CD4-positive, alpha-beta T cell treated with Interleukin-12 subunit alpha and Interleukin-12 subunit beta, for 1 hour (primary cell): Measurements from ENCODE around the gene BMERB1.
"Not testable (repeated sequence)": the region's sequence is repeated elsewhere in the genome, so short reads cannot be mapped to it uniquely, and the experiment has no call there.

Source experiments
- DNase-seq: peaks from one replicate; pipeline ENCODE4 v3.0.0-alpha.2; 2020

The BMERB1 gene

GRCh38 chr16:15466131-15466530 lies 31.7 kb downstream of the BMERB1 start:
- no peak for DNase-seq

- no peak for DNase-seq
Observed at GRCh38 chr16:15466886-15467781, 32.7 kb downstream of the BMERB1 start.

- not testable (repeated sequence) for DNase-seq
Observed at GRCh38 chr16:15476971-15477370, 42.6 kb downstream of the BMERB1 start.

GRCh38 chr16:15477802-15478201 lies 43.4 kb downstream of the BMERB1 start:
- DNase-seq, result no peak

- DNase-seq, result no peak
Observed at GRCh38 chr16:15482068-15482747, 47.8 kb downstream of the BMERB1 start.

- DNase-seq, result no peak
Observed at GRCh38 chr16:15482748-15483298, 48.4 kb downstream of the BMERB1 start.

GRCh38 chr16:15483857-15484256 lies 49.5 kb downstream of the BMERB1 start:
- no peak for DNase-seq

- no peak for DNase-seq
Observed at GRCh38 chr16:15484662-15485061, 50.3 kb downstream of the BMERB1 start.

GRCh38 chr16:15485175-15485574 lies 50.8 kb downstream of the BMERB1 start:
- no peak for DNase-seq

- DNase-seq, result no peak
Observed at GRCh38 chr16:15486661-15487060, 52.3 kb downstream of the BMERB1 start.

- DNase-seq, result no peak
Observed at GRCh38 chr16:15487336-15488284, 53.2 kb downstream of the BMERB1 start.

GRCh38 chr16:15489016-15489415 lies 54.6 kb downstream of the BMERB1 start:
- no peak for DNase-seq

- no peak for DNase-seq
Observed at GRCh38 chr16:15490123-15490711, 55.8 kb downstream of the BMERB1 start.

- no peak for DNase-seq
Observed at GRCh38 chr16:15491411-15491810, 57.0 kb downstream of the BMERB1 start.

- no peak for DNase-seq
Observed at GRCh38 chr16:15492091-15492740, 57.8 kb downstream of the BMERB1 start.

GRCh38 chr16:15493466-15494180 lies 59.2 kb downstream of the BMERB1 start:
- no peak for DNase-seq

GRCh38 chr16:15494236-15494635 lies 59.8 kb downstream of the BMERB1 start:
- no peak for DNase-seq

- no peak for DNase-seq
Observed at GRCh38 chr16:15495898-15496297, 61.5 kb downstream of the BMERB1 start.

- DNase-seq, result no peak
Observed at GRCh38 chr16:15498427-15499175, 64.2 kb downstream of the BMERB1 start.

- no peak for DNase-seq
Observed at GRCh38 chr16:15502041-15502725, 67.8 kb downstream of the BMERB1 start.
